ENCODE data around the gene HTR5A.

GRCh38 chr7:155104913-155105312 lies 34.8 kb downstream of the HTR5A start:
- TF ChIP-seq CTCF (IDR thresholded peaks at IDR 0.05; ENCODE audit: extremely low read depth in 1 of 2, insufficient read depth in 1 of 2, low read depth in 1 of 2, low read length in 2 of 2) = no peak
- TF ChIP-seq MAX (IDR thresholded peaks at IDR 0.05; ENCODE audit: insufficient read depth, insufficient read length) = no peak
- TF ChIP-seq MYC (IDR thresholded peaks at IDR 0.05; ENCODE audit: low read depth, low read length) = no peak
- no peak for TF ChIP-seq POLR2AphosphoS5 (IDR thresholded peaks at IDR 0.05; ENCODE audit: insufficient read depth, low read depth, low read length)
- no peak for TF ChIP-seq EZH2 (IDR thresholded peaks at IDR 0.05; ENCODE audit: borderline replicate concordance, low read depth, low read length, severe bottlenecking)
- TF ChIP-seq FOS (IDR thresholded peaks at IDR 0.05; ENCODE audit: borderline replicate concordance, insufficient read depth, low read length) = no peak
- TF ChIP-seq POLR2A (IDR thresholded peaks at IDR 0.05; ENCODE audit: low read depth, low read length) = no peak
- no peak for TF ChIP-seq GATA2 (IDR thresholded peaks at IDR 0.05; ENCODE audit: insufficient read depth, insufficient read length, low read depth, low read length)

Data from endothelial cell of umbilical vein (primary cell).